GM23248 (cell line): ENCODE measurements around the gene SP110. TPM values are rescaled to one million over a fixed set of nuclear protein-coding genes. Genes with fewer than 3 reads are reported as not detected.

ENCODE experiments used
- DNase-seq: peaks from one replicate; pipeline ENCODE4 v3.0.0-alpha.2; 2015
- H2AFZ ChIP-seq: fragments of 200-600 bp; sonication (generic); 2 replicates; pipeline ENCODE4 v1.6.1; 2016; ENCODE audit warnings: antibody characterized with exemption
- H3F3A ChIP-seq: fragments of 200-600 bp; sonication (generic); 2 replicates; pipeline ENCODE4 v1.6.1; 2016; ENCODE audit warnings: mild to moderate bottlenecking, antibody characterized with exemption, mixed run types; ENCODE audit not compliant: insufficient read depth
- H3K27ac ChIP-seq: fragments of 200-600 bp; sonication (generic); 2 replicates; pipeline ENCODE4 v1.5.1; 2016; ENCODE audit warnings: mild to moderate bottlenecking
- H3K27me3 ChIP-seq: fragments of 200-600 bp; sonication (generic); replicated peaks from 2 replicates; pipeline ENCODE4 v1.6.1; 2016; ENCODE audit warnings: mild to moderate bottlenecking; ENCODE audit not compliant: insufficient read depth
- H3K36me3 ChIP-seq: fragments of 200-600 bp; sonication (generic); 2 replicates; pipeline ENCODE4 v1.6.1; 2016; ENCODE audit warnings: low read depth, mild to moderate bottlenecking
- H3K4me1 ChIP-seq: fragments of 200-600 bp; sonication (generic); 2 replicates; pipeline ENCODE4 v1.6.1; 2016; ENCODE audit warnings: mild to moderate bottlenecking; ENCODE audit not compliant: insufficient read depth
- H3K4me2 ChIP-seq: fragments of 200-600 bp; sonication (generic); one replicate; pipeline ENCODE4 v1.6.1; 2016; ENCODE audit warnings: mild to moderate bottlenecking; ENCODE audit not compliant: unreplicated experiment
- H3K4me3 ChIP-seq: fragments of 200-600 bp; sonication (generic); 2 replicates; pipeline ENCODE4 v1.5.1; 2016; ENCODE audit warnings: mild to moderate bottlenecking
- H3K79me2 ChIP-seq: fragments of 200-600 bp; sonication (generic); 2 replicates; pipeline ENCODE4 v1.6.1; 2016; ENCODE audit warnings: mild to moderate bottlenecking; ENCODE audit not compliant: insufficient read depth
- H3K9ac ChIP-seq: fragments of 200-600 bp; sonication (generic); 2 replicates; pipeline ENCODE4 v1.6.1; 2016; ENCODE audit warnings: mild to moderate bottlenecking
- H3K9me2 ChIP-seq: fragments of 200-600 bp; sonication (generic); 2 replicates; pipeline ENCODE4 v1.6.1; 2016; ENCODE audit warnings: mixed run types, mild to moderate bottlenecking, moderate library complexity; ENCODE audit not compliant: insufficient read depth
- H3K9me3 ChIP-seq: fragments of 200-600 bp; sonication (generic); one replicate; pipeline ENCODE4 v1.6.1; 2017; ENCODE audit warnings: low read depth
- H4K20me1 ChIP-seq: fragments of 200-600 bp; sonication (generic); 2 replicates; pipeline ENCODE4 v1.6.0; 2016; ENCODE audit not compliant: insufficient read depth
- EZH2 ChIP-seq: fragments of 200-600 bp; sonication (generic); IDR thresholded peaks from 2 replicates; pipeline ENCODE4 v1.6.1; 2018; ENCODE audit warnings: antibody characterized with exemption, mild to moderate bottlenecking; ENCODE audit not compliant: insufficient read depth, poor library complexity, severe bottlenecking
- EZH2phosphoT487 ChIP-seq: fragments of 200-600 bp; sonication (generic); IDR thresholded peaks from 2 replicates; pipeline ENCODE4 v1.6.1; 2018; ENCODE audit warnings: antibody characterized with exemption, moderate library complexity, mild to moderate bottlenecking, low read depth; ENCODE audit not compliant: insufficient read depth
- WGBS, 2 experiments: methylation state at CpG; one replicate each; pipeline ENCODE4 v1.1.6; 2015 to 2017; ENCODE audit warnings: low lambda C conversion rate in 2 of 2, low coverage in 1 of 2; ENCODE audit errors: missing lambda C conversion rate in 2 of 2; 5-methylcytosine and 5-hydroxymethylcytosine counted together
- in situ Hi-C: fragments of 300-500 bp; cut with MboI; formaldehyde crosslinking; loops from 2 replicates; pipeline ENCODE4 v1.15.0; 2020
- polyA plus RNA-seq: library from polyadenylated mRNA; unstranded; fragments of >200 nt; fragmentation: Nextera tagmentation; extraction: Ambion mirVana; gene quantifications from 2 replicates; pipeline ENCODE4 v1.2.1, GENCODE V29; 2016
- total RNA-seq: library from RNA; depleted of rRNA; stranded (reverse); fragments of >200 nt; shearing (Covaris generic); gene quantifications from 2 replicates; pipeline ENCODE4 v1.2.3, GENCODE V29; 2014; rRNA removed

SP110 gene
- total RNA-seq (11.6 and 24.3 TPM in 2 replicates), polyA plus RNA-seq (11.1 and 13.4 TPM in 2 replicates)

- Histone ChIP-seq H3K9me3 (no peaks in the 10 kb centered on the region), H3K36me3 (0 out of 2 replicates have a peak, but pooled peaks cover 3% of the 10 kb centered on the region), H3F3A (no peaks in the 10 kb centered on the region), H4K20me1 (no peaks in the 10 kb centered on the region), H3K4me1 (peaks cover 5% of the 10 kb centered on the region), H3K4me2 (peak within 1 kb of the TSS; percentile 93), H3K9me2 (no peaks in the 10 kb centered on the region), H2AFZ (peak within 1 kb of the TSS; percentile 98), H3K4me3 (peak within 1 kb of the TSS; percentile 99), H3K9ac (peak within 1 kb of the TSS; percentile 79), H3K79me2 (0 out of 2 replicates have a peak, but pooled peaks cover 8% of the 10 kb centered on the region), H3K27ac (peak within 1 kb of the TSS; percentile 50), H3K27me3 (no peaks in the 10 kb centered on the region)
- in situ Hi-C loops: no loop called here
- 0% methylated on average over 19 of the region's 19 CpGs for WGBS, 2 experiments
- TF ChIP-seq EZH2phosphoT487 (no peak), EZH2 (no peak)
- peak; percentile 88 for DNase-seq
These were observed at the start of gene SP110 for GRCh38 chr2:230219419-230220331. Gene SP110, minus strand, starts transcription at chr2:230219984. Its CDS starts 3,057 bp downstream, at chr2:230216927.

- DNase-seq: peak; percentile 2
- Histone ChIP-seq H3K27ac (no peak overlapping the region), H3K4me1 (no peaks in the 10 kb centered on the region), H4K20me1 (no peaks in the 10 kb centered on the region), H2AFZ (no peak overlapping the region), H3F3A (no peaks in the 10 kb centered on the region), H3K9me3 (no peaks in the 10 kb centered on the region), H3K4me2 (no peak overlapping the region), H3K9me2 (no peaks in the 10 kb centered on the region), H3K4me3 (no peak overlapping the region), H3K27me3 (no peaks in the 10 kb centered on the region), H3K79me2 (no peaks in the 10 kb centered on the region), H3K36me3 (no peaks in the 10 kb centered on the region), H3K9ac (no peak overlapping the region)
- in situ Hi-C loops: no loop called here
- TF ChIP-seq EZH2 (no peak), EZH2phosphoT487 (no peak)
- 9 to 19% methylated on average over 3 of the region's 3 CpGs for WGBS, 2 experiments
These were observed 48.9 kb upstream of the SP110 start for GRCh38 chr2:230268606-230269243.

GRCh38 chr2:230267556-230267955 lies 47.8 kb upstream of the SP110 start:
- Histone ChIP-seq H3K9me2 (no peaks in the 10 kb centered on the region), H3K4me1 (no peaks in the 10 kb centered on the region), H3K27ac (no peak overlapping the region), H3K4me2 (no peak overlapping the region), H3F3A (no peaks in the 10 kb centered on the region), H2AFZ (no peak overlapping the region), H4K20me1 (no peaks in the 10 kb centered on the region), H3K27me3 (no peaks in the 10 kb centered on the region), H3K36me3 (no peaks in the 10 kb centered on the region), H3K9ac (no peak overlapping the region), H3K79me2 (no peaks in the 10 kb centered on the region), H3K4me3 (no peak overlapping the region), H3K9me3 (no peaks in the 10 kb centered on the region)
- WGBS, 2 experiments: 51 to 59% methylated on average over 3 of the region's 3 CpGs
- no peak for TF ChIP-seq EZH2
- no peak for TF ChIP-seq EZH2phosphoT487
- in situ Hi-C loops: no loop called here
- DNase-seq: no peak

GRCh38 chr2:230267059-230267458 lies 47.3 kb upstream of the SP110 start:
- DNase-seq: no peak
- H3K79me2 ChIP-seq: no peaks in the 10 kb centered on the region
- H3K4me3 ChIP-seq: no peak overlapping the region
- H3K4me1 ChIP-seq: no peaks in the 10 kb centered on the region
- no peaks in the 10 kb centered on the region for H3K27me3 ChIP-seq
- no peaks in the 10 kb centered on the region for H4K20me1 ChIP-seq
- no peak overlapping the region for H3K4me2 ChIP-seq
- no peak overlapping the region for H2AFZ ChIP-seq
- no peaks in the 10 kb centered on the region for H3K9me3 ChIP-seq
- H3K27ac ChIP-seq: no peak overlapping the region
- no peaks in the 10 kb centered on the region for H3F3A ChIP-seq
- in situ Hi-C loops: no loop called here
- H3K9ac ChIP-seq: no peak overlapping the region
- H3K36me3 ChIP-seq: no peaks in the 10 kb centered on the region
- TF ChIP-seq EZH2 (no peak), EZH2phosphoT487 (no peak)
- H3K9me2 ChIP-seq: no peaks in the 10 kb centered on the region
- 58 to 76% methylated on average over 1 of the region's 1 CpG for WGBS, 2 experiments
